ENCODE results near the gene VPS51.
A peak's percentile ranks its signal among the peaks of the same experiment; 100 is the strongest.
"Not testable (repeated sequence)": the region's sequence is repeated elsewhere in the genome, so short reads cannot be mapped to it uniquely, and the experiment has no call there.

The VPS51 gene

DNA sequence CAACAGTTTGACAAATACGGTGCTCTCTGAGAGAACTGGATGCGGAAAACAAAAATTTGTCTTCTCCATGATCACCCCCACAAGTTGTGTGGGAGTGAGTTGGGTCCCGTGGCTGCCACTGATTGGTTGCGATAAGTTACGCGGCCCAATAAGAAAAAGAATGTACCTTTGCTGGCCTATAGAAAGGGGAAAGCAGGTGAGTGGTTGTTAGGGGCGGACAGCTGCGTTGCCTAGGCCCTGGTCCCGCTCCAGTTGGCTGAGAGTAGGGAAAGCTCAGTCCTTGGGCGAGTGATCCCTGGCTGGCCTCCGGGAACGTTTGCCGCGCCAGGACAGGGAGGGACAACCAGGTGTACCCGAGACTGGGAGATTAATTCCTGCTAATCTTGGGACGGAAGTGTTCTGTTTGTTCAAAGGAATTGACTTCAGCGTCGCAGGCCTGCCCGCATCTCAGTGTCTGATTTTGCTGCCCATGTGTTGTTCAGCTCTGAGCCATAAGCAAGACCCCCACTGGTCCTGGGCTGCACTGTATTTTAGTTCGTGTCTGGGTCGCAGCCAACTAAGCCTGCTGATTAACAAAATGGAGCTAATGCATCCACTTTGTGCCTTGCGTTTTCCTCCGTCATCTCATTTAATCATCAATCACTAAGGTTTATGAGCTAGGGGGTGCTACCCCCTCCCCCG is 39.1 kb downstream of the VPS51 start:
- peak; percentile 76 for DNase-seq (ENCODE audit: low read depth)

GRCh38 chr11:65135633-65136145 is 39.7 kb downstream of the VPS51 start:
- no peak for DNase-seq (ENCODE audit: low read depth)

DNA sequence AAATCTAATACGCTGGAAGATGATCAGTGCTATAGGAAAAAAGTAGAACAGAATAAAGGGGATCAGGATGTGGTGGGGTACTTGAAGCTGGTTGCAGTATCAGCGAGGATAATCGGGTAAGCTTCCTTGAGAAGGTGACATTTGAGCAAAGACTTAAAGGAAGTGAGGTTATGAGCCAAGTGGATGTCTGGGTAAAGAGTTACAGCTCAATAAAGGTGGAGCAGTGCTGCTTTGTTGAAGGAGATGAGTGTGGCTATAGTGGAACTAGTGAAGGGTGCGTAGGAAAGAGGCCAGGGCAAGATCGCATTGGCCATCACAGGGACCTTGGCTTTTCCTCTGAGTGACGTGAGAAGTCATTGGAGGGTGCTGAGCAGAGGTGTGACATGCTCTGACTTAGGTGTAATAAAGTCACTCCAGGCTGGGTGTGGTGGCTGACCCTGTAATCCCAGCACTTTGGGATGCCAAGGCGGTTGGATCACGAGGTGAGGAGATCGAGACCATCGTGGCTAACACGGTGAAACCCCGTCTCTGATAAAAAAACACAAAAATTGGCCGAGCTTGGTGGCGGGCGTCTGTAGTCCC is 40.6 kb downstream of the VPS51 start:
- DNase-seq (ENCODE audit: low read depth): no peak

DNA sequence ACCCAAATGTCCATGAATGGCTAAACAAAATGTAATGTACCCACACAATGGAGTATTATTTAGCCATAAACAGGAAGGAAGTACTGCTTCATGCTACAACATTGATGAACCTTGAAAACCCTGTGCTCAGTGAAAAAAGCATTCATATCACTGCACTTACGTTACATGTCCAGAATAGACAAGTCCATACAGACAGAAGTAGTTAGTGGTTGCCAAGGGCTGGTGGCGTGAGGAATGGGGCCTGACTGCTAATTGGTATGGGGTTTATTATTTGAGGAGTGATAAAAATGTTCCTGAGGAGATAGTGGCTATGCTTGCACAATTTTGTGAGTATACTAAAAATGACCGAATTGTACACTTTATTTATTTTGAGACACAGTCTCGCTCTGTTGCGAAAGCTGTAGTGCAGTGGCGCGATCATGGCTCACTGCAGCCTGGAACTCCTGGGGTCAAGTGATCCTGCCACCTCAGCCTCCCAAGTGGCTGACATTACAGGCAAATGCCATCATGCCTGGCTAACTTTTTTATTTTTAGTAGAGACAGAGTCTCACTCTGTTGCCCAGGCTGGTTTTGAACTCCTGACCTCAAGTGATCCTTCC is 46.0 kb downstream of the VPS51 start:
- DNase-seq (ENCODE audit: low read depth): no peak

DNA sequence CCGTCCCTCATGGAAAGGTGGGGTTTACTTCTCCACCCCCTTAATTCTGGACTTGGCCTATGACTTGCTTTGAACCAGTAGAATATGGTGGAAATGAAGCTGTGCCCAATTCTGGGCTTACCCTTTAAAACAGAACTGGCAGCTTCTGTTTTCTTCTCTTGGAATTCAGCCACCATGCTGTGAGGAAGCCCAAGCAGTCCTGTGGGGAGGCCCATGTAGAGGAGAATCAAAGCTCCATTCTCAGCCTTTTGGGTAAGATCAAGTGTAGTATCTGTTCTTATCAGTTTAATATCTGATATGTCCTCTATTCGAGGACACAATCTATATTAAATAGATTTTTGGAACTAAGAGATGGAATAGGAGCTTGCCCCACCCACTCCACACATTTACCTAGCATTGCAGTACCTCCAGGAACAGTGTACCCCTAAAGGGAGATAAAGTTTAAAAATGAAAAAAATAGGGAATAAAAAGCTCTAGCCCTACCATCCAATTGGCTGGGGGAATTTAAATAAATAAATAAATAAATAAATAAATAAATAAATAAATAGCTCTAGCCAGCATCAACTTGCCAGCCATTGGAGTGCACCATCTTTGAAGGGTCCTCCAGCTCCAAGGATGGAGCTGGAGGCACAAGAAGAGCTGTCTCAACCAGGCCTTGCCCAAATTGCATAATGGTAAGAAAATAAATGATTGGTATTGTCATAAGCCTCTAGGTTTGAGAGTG is 51.5 kb downstream of the VPS51 start:
- DNase-seq (ENCODE audit: low read depth): no peak

DNA sequence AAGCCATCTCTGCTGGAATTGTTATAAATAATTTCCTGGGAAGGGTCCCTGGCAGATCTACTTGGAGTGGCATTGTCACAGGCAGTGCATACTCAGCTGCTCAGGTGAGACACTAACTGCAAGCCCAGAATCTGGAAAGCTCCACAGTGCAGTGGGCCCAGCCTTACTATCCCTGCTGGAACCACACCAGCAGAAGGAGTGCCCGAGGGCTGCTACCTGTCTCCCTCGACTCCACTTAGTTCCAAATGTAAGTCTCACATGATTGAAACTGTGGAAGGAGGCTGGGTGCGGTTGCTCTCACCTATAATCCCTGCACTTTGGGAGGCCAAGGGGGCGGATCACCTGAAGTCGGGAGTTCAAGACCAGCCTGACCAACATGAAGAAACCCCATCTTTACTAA is 52.6 kb downstream of the VPS51 start:
- no peak for DNase-seq (ENCODE audit: low read depth)

GRCh38 chr11:65150131-65150508 is 54.1 kb downstream of the VPS51 start:
- DNase-seq (ENCODE audit: low read depth): not testable (repeated sequence)

GRCh38 chr11:65150509-65151299 is 54.7 kb downstream of the VPS51 start:
- no peak for DNase-seq (ENCODE audit: low read depth)

DNA sequence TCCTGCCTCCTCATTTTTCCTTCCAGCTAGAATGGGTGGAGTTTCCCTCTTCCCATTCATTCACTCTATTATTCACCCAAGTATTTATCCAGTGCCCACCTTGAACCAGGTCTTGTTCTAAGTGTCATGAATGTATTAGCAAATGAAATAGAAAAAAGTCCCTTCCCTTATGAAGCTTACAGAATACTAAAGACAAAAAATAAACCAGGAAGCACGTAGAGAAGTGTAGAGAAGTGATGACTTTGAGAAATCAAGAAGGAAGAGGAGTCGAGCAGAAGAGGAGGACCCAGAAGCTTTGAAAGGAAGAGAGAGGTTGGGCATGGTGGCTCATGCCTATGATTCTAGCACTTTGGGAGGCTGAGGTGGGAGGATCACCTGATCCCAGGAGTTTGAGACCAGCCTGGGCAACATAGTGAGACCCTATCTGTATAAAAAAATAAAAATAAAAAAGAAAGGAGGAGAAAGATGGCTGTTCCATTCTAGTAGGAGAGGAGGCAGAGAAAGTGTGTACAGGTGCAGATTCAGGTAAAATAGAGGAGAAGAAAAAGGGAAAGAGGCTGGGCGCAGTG is 55.4 kb downstream of the VPS51 start:
- DNase-seq (ENCODE audit: low read depth): no peak

DNA sequence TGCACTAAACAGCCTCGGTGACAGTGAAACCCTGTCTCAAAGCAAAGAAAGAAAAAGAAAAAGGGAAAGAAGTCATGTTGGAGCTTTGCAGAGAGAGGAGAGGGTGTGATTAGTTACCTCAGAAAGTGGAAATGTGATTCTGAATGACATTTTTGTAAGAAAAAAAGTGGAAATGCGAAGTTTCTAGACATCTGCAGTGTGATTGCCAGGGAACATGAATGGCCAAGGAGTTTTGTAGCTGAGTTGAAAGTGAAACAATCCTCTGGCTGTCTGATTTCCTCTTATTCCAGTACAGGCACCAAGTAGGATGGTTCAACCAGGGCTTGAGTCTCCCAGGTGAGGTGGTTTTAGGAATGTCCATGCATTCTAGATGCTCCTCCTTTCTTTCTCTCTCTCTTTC is 56.1 kb downstream of the VPS51 start:
- no peak for DNase-seq (ENCODE audit: low read depth)

- DNase-seq (ENCODE audit: low read depth): no peak
Measured at GRCh38 chr11:65156256-65156655, 60.2 kb downstream of the VPS51 start.

DNA sequence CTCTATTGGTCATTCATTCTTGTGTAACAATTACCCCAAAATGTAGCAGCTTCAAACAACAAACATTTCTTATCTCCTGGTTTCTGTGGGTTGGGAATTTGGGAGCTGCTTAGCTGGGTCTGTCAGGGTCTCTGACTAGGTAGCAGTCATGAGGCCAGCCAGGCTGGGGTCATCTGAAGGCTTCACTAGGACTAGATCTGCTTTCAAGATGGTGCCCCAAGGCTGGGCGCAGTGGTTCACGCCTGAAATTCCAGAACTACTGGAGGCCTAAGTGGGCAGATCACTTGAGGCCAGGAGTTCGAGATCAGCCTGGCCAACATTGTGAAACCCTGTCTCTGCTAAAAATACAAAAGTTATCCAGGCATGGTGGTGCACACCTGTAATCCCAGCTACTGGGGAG is 60.9 kb downstream of the VPS51 start:
- no peak for DNase-seq (ENCODE audit: low read depth)

DNA sequence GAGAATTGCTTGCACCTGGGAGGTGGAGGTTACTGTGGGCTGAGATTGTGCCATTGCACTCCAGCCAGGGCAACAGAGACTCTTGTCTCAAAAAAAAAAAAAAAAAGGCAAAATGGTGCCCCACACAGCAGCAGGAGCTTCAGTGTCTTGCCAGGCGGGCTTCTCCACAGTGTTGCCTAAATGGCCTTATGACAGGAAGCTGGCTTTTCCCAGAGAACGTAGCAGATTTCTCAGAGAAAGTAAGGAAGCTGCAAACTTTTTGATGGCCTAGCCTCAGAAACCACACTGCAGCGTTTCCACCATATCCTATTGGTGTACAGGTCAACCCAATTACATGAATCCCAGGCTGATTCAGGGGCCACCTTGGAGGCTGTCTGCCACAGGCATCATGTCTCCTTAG is 61.3 kb downstream of the VPS51 start:
- no peak for DNase-seq (ENCODE audit: low read depth)

DNA sequence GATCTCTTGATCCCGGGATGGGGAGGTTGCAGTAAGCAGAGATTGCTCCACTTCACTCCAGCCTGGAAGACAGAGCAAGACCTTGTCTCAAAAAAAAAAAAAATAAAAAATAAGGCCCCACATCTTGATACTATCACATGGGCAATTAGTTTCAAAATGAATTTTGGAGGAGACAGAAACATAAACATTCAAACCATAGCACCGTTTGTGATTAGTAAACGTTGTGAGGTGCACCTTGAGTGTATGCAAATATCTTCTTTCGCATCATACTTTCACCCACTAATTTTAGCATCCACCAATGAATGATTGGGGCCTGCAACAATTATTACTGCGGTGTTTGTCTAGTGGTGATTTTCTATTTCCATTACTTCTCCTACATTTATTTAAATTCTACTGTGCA is 63.0 kb downstream of the VPS51 start:
- no peak for DNase-seq (ENCODE audit: low read depth)

- DNase-seq (ENCODE audit: low read depth): no peak
Measured at GRCh38 chr11:65160643-65161042, 64.6 kb downstream of the VPS51 start.

Measured in activated gamma-delta T cell treated with anti-CD3 and anti-CD28 coated beads, Interleukin-2, amount 50 U/mL, for 16 hours (primary cell).